NCI-H524 (cell line): Measurements from ENCODE around the gene COA1.
A peak's percentile ranks its signal among the peaks of the same experiment; 100 is the strongest.
"Not testable (repeated sequence)": the region's sequence is repeated elsewhere in the genome, so short reads cannot be mapped to it uniquely, and the experiment has no call there.

Experiments used
- DNase-seq, 2 experiments: peaks; one replicate each; lab custom pipeline; 2025; lab: John Stamatoyannopoulos, UW

Gene COA1

GRCh38 chr7:43627798-43628197 lies 101.5 kb downstream of the COA1 start:
- not testable (repeated sequence) for DNase-seq

- DNase-seq: no peak
Measured at GRCh38 chr7:43626695-43627094, 102.6 kb downstream of the COA1 start.

GRCh38 chr7:43625980-43626379 lies 103.3 kb downstream of the COA1 start:
- no peak for DNase-seq

- peak in 1 of 2 experiments; percentile 30 for DNase-seq
Measured at GRCh38 chr7:43625453-43625852, 103.9 kb downstream of the COA1 start.

- no peak for DNase-seq
Measured at GRCh38 chr7:43624156-43624555, 105.2 kb downstream of the COA1 start.

GRCh38 chr7:43621729-43622448 lies 107.4 kb downstream of the COA1 start:
- DNase-seq: no peak

GRCh38 chr7:43619213-43620012 lies 109.9 kb downstream of the COA1 start:
- no peak for DNase-seq

GRCh38 chr7:43618073-43618472 lies 111.2 kb downstream of the COA1 start:
- no peak for DNase-seq

GRCh38 chr7:43616977-43617376 lies 112.3 kb downstream of the COA1 start:
- DNase-seq: no peak

GRCh38 chr7:43615558-43616145 lies 113.7 kb downstream of the COA1 start:
- no peak for DNase-seq

- no peak for DNase-seq
Measured at GRCh38 chr7:43612599-43613589, 116.4 kb downstream of the COA1 start.

GRCh38 chr7:43612128-43612527 lies 117.2 kb downstream of the COA1 start:
- no peak for DNase-seq

- DNase-seq: no peak
Measured at GRCh38 chr7:43609097-43609496, 120.2 kb downstream of the COA1 start.

- no peak for DNase-seq
Measured at GRCh38 chr7:43604251-43604650, 125.1 kb downstream of the COA1 start.

GRCh38 chr7:43602256-43602655 lies 127.1 kb downstream of the COA1 start:
- DNase-seq: peak in 1 of 2 experiments; percentile 10

GRCh38 chr7:43600056-43600455 lies 129.3 kb downstream of the COA1 start:
- no peak for DNase-seq

- DNase-seq: not testable (repeated sequence)
Measured at GRCh38 chr7:43596426-43596825, 132.9 kb downstream of the COA1 start.

GRCh38 chr7:43594020-43594419 lies 135.3 kb downstream of the COA1 start:
- peak in 1 of 2 experiments; percentile 5 for DNase-seq

GRCh38 chr7:43593010-43593409 lies 136.3 kb downstream of the COA1 start:
- no peak for DNase-seq

GRCh38 chr7:43592326-43592725 lies 137.0 kb downstream of the COA1 start:
- no peak for DNase-seq

- no peak for DNase-seq
Measured at GRCh38 chr7:43591558-43592180, 137.7 kb downstream of the COA1 start.
